ENCODE results near the gene PDE3B.

GRCh38 chr11:14898906-14899305 is 255.3 kb downstream of the PDE3B start:
- TF ChIP-seq CTCF (conservative IDR thresholded peaks at IDR 0.05; ENCODE audit: low read depth, low read length) (no peak), EZH2 (IDR thresholded peaks at IDR 0.05; ENCODE audit: borderline replicate concordance, low read depth, low read length, poor library complexity, severe bottlenecking) (no peak)
